Stimulated activated CD8-positive, alpha-beta memory T cell treated with anti-CD3 and anti-CD28 coated beads, Interleukin-15, amount 100 ng/mL, for 1 hour (primary cell): Measurements from ENCODE around the gene COPG1.
A peak's percentile ranks its signal among the peaks of the same experiment; 100 is the strongest.
"Not testable (repeated sequence)": the region's sequence is repeated elsewhere in the genome, so short reads cannot be mapped to it uniquely, and the experiment has no call there.

Experiments
- DNase-seq: peaks from one replicate; pipeline ENCODE4 v3.0.0-alpha.2; 2020; ENCODE audit warnings: low read depth

COPG1 gene

GRCh38 chr3:129249284-129250065 is at the start of gene COPG1:
TSS of gene COPG1 (plus strand) at chr3:129249606. CDS start at chr3:129249710, 104 bp downstream.
- peak; percentile 68 for DNase-seq

GRCh38 chr3:129204473-129204872 is 44.9 kb upstream of the COPG1 start:
- DNase-seq, result no peak

GRCh38 chr3:129205109-129205832 is 44.1 kb upstream of the COPG1 start:
- no peak for DNase-seq

- no peak for DNase-seq
Measured at GRCh38 chr3:129207479-129207878, 41.9 kb upstream of the COPG1 start.

- DNase-seq, result no peak
Measured at GRCh38 chr3:129211345-129211744, 38.1 kb upstream of the COPG1 start.

DNA sequence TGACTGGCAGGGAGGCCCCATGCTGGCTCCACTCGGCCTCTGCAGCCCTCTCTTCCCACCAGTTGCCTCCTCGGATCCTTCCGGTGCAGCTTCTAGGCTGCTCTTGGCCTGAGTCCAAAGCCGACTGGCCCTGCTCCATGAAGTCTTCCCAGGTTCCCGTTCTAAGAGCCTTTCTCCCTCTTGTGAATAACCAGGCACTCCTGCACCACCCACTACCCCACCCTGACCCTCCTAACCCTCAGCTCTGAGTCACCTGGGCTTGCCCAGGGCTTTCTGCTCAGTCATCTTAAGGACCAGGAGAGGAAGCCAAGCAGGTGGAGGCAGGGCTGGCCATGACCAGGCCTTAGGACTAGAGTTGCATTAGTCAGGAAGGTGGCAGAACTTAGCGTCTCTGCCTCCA is 37.6 kb upstream of the COPG1 start:
- DNase-seq, result no peak

DNA sequence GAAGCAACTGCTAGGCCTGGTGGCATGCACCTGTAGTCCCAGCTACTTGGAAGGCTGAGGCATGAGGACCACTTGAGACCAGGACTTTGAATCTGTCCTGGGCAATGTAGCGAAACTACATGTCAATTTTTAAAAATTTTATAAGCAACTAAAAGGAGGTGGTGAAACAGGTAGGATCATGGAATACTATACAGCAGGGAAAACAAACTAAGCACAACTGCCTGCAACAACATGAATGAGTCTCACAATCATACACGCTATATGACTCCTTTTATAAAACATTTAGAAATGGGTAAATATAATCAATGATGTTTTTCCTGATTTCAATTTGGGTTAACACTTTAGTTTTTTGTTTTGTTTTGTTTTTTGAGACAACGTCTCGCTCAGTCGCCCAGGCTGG is 36.2 kb upstream of the COPG1 start:
- no peak for DNase-seq

GRCh38 chr3:129218742-129219141 is 30.7 kb upstream of the COPG1 start:
- no peak for DNase-seq

- not testable (repeated sequence) for DNase-seq
Measured at GRCh38 chr3:129224387-129224786, 25.0 kb upstream of the COPG1 start.

GRCh38 chr3:129224984-129225393 is 24.4 kb upstream of the COPG1 start:
- no peak for DNase-seq

DNA sequence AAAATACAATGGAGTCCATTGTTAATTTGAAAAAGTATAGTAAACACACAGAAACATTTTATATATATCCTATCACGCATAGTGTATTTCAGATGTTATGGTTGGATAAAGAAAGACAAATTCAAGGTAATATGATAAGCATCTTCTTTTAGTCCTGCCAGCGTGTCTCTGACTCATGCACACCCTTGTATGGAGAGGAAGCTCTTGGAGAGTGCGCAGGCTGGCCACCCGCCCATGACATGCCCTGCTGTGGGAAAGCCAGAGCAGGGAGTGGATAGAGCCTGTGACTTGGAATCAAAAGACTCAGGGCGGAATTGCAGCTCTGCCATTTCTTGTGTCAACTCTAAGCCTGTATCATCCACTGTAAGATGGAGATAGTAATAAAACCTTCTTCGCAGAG is 23.0 kb upstream of the COPG1 start:
- no peak for DNase-seq

DNA sequence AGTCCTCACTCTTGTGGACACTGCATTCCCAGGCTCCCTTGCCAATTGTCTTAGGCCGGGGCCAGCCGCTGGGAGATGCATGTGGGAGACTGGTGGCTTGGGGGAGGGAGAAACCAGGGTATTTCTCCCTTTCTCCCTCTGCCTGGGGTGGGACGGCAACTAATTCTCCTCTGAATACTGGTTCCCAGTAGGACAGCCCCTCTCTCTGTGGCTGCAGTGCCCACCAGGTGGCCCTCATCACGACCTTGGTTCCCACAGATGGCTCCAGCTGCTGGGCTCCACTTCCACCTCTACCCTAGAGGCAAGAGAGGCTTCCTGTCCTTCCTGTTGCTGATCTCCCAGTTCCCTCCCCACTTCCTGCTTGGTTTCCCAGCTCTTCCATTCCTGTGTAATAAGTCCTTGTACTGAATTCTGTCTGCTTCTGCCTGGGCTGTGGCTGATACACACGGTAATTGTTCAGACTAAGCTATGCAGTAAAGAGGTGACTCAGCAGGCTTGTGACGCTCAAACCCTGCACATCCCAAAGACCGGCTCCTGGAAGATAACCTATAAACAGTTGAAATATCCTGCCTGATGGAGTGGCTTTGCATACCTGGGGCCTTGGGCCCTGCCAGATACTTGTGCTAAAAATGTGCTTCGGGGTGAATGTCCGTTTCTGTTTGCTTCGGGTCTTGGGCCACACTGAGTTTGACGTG is 20.4 kb upstream of the COPG1 start:
- DNase-seq, result no peak

- no peak for DNase-seq
Measured at GRCh38 chr3:129230311-129231019, 18.9 kb upstream of the COPG1 start.

DNA sequence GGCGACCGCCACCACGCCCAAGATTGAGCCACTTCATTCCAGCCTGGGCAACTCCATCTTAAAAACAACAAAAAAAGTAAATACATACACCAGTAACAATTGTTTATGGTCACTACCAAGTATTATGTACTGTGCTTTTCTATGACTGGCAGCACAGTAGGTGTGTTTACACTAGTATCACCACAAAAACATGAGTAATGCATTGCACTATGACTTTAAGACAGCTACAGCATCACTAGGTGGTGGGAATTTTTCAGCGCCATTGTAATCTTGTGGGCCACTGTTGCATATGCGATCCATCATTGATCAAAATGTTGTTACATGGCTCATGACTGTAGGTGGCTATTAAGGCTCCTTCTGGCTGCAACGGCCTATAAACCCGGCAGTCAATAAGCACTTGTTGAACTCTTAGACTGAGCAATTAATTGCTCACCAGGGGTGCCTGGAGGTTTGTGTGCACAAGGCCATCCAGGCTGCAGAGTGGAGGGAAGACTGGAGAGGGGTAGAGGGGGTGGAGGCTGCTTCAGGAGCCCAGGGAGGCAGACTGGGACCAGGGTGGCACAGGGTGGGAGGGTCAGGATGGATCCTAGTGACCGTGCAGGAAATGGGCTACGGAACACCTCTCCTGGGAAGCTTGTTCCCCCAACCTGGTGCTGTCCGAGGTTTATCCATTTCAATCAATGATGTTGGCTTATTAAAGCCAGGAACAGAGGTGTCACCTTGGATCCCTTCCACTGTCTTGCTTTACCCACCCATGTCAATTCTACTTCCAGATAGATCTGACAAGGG is 17.9 kb upstream of the COPG1 start:
- DNase-seq, result no peak

GRCh38 chr3:129233538-129233937 is 15.9 kb upstream of the COPG1 start:
- no peak for DNase-seq

DNA sequence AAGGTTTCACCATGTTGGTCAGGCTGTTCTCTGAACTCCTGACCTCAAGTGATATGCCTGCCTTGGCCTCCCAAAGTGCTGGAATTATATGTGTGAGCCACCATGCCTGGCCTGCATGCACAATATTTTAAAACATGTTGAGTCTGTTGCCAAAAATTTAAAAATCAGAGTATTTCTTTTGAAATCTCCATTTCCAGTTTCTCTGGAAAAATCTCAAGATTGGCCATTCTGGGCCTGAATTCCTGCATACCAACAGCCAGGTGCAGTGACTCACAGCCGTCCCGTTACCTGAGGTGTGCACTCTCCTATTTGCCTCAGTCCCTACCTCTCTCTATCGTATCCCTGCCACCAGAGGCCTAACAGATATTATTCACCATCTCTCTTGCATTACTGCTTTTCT is 15.0 kb upstream of the COPG1 start:
- DNase-seq, result no peak

- DNase-seq, result no peak
Measured at GRCh38 chr3:129235344-129235917, 14.0 kb upstream of the COPG1 start.

GRCh38 chr3:129238945-129239705 is 10.3 kb upstream of the COPG1 start:
- DNase-seq, result no peak

DNA sequence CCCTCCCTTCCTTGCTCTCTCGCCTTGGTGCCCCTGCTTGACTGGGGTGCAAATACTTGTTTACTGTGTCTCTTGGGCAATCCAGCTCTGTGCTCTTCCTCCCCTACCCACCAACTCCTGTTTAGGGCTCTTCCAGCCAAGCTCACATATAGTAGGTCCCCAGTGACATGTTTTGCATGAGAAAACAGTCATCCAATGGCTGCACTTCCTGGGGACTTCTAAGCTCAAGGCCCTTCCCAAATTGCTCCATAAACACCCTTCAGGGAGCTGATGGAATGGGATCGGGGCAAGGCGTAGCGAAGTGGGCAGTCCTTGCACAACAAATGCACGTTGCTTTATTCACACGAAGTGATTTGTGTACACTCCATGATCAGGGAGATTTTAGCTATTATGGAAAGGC is 9.4 kb upstream of the COPG1 start:
- DNase-seq, result no peak

GRCh38 chr3:129240436-129240835 is 9.0 kb upstream of the COPG1 start:
- no peak for DNase-seq
